K562 treated with DMSO at 1 percent for 12 hours (cell line): Measurements from ENCODE around the gene TBC1D22B. TPM values are rescaled to one million over a fixed set of nuclear protein-coding genes. Genes with fewer than 3 reads are reported as not detected.

Source experiments
- total RNA-seq: library from RNA; unstranded; fragments of 300-600 nt; gene quantifications from 2 replicates; pipeline ENCODE4 v1.2.3, GENCODE V29; 2022; ENCODE audit not compliant: insufficient read depth

TBC1D22B gene, protein sequence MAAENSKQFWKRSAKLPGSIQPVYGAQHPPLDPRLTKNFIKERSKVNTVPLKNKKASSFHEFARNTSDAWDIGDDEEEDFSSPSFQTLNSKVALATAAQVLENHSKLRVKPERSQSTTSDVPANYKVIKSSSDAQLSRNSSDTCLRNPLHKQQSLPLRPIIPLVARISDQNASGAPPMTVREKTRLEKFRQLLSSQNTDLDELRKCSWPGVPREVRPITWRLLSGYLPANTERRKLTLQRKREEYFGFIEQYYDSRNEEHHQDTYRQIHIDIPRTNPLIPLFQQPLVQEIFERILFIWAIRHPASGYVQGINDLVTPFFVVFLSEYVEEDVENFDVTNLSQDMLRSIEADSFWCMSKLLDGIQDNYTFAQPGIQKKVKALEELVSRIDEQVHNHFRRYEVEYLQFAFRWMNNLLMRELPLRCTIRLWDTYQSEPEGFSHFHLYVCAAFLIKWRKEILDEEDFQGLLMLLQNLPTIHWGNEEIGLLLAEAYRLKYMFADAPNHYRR
- total RNA-seq = 11.1 and 28.6 TPM in 2 replicates

DNA sequence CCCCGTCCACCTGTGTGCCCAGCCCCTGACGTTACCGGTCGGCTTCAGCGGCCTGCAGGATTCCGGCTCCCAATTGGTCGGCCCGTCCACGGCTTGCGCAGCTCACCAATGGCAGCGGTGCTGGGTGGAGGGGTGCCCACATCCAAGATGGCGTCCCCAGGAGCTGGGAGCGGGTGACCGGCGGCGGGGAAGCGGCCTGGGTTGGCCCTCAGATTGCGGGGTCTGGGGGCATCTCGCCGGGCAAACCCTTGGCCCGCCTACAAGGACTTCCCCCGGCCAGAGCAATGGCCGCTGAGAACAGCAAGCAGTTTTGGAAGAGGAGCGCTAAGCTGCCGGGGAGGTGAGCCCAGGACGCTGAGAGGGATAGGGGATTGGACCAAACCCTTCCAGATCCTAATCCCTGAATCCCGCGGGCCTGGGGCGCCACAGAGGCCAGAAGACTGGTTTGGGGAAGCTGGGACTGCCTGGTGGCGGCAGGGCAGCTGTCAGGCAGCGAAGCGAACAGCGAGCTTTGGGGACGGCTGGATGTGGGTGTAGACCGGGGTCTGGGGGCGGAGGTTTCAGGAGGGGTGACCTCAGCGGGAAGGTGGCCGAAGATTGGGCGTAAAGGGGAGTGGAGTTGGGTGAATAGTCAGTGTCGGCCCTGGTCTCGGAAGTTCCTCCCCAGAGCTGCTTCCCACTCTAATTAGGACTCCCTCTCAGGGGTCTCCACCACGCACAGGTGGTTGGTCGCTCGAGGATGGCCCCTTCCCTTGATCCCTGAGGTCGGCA, at the start of gene TBC1D22B, which contains the start of gene TMEM217:
TBC1D22B (plus strand) TSS at position 139 of the 771 bp plus-strand sequence; CDS start at position 285, 146 bp downstream.
TMEM217 (minus strand) TSS at position 511 of the 771 bp plus-strand sequence. CDS start 39,114 bp downstream, outside the sequence.

GRCh38 chr6:37353761-37354525, 96.4 kb downstream of the TBC1D22B start, which contains the start of gene RNF8:
Gene RNF8, plus strand, starts transcription at chr6:37353983. Its CDS starts 182 bp downstream, at chr6:37354165.

Other genes with a start within 250 kb of the TBC1D22B start
- gene PIM1, start 87.6 kb upstream of the TBC1D22B start, total RNA-seq = 371 and 519 TPM in 2 replicates
- gene TMEM217, start 372 bp downstream of the TBC1D22B start, total RNA-seq = 3.8 and 5.0 TPM in 2 replicates
- gene RNF8, start 96.2 kb downstream of the TBC1D22B start, total RNA-seq = 18.8 and 32.7 TPM in 2 replicates
- 23.8 and 56.5 TPM in 2 replicates for gene CMTR1, start 175.4 kb downstream of the TBC1D22B start, total RNA-seq
- 50.8 and 91.6 TPM in 2 replicates for gene CCDC167, start 242.1 kb downstream of the TBC1D22B start, total RNA-seq